ENCODE results near the gene SF1. TPM values are rescaled to one million over a fixed set of nuclear protein-coding genes. Genes with fewer than 3 reads are reported as not detected.
A peak's percentile ranks its signal among the peaks of the same experiment; 100 is the strongest.

SF1 gene
- total RNA-seq, 4 donors from 2014 or later: 199 to 285 (median 234) TPM

DNA sequence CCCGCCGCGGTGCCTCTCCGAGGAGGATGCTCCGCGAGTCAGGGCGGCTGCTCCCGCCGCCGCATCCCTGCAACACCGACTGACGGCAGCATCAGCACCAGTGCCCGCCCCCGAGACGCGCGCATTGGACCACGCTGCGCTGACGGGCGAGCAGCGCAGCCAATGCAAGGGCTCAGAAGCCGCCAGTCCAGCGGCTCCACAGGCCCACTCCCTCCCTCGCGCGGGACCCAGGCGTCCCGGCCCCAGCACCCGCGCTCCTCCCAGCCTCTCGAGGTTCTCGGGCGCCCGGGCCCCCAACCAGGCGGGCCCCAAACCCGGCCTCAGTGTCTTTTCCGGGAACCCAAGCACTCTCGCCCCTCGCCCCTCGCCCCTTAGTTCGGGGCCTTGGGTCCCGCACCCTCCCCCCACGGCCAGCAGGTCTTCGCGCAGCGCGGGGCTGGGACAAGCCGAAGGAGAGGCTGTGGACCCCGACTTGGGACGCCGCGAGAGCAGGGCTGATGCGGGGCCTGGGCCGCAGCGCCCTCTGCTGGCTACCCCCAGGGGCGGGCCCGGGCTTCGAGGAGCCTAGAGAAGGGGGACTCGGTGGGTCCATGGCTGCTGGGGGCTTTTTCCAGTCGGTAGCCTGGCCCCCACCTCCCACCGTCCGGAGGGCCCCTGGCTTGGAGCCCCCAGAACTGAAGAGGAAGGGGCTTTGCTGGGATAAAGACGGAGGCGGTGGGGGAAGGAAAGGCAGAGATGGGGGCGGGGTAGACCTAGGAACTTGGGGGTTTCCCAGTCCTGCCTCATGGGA, 55.0 kb downstream of the SF1 start, which contains the start of gene NRXN2:
Gene NRXN2 (minus strand): TSS at position 81 of the 790 bp plus-strand sequence. CDS start 9,498 bp downstream, outside the sequence.
- Histone ChIP-seq H3K36me3 (peaks cover 0 to 17% (median 11%) of the 10 kb centered on the region in 4 donors), H3K4me3 (peak within 1 kb of the TSS; percentile 63 to 82 (median 79)), H3K27ac (replicated peaks in 1 of 4) (peak within 1 kb of the TSS; percentile 69 to 79 (median 76)), H3K9me3 (no peaks in the 10 kb centered on the region), H3K4me1 (peaks cover 6 to 11% (median 9%) of the 10 kb centered on the region in 4 donors), H3K27me3 (peaks cover 0 to 46% (median 9%) of the 10 kb centered on the region in 4 donors)
- intact Hi-C loops (cut with DNase I): loop anchor here (1.0 kb wide), 1 partner anchor 35 kb away; no protein-coding TSS in a partner anchor
- DNase-seq (ENCODE audit: extremely low spot score): no peak
- peak in 1 of 2 donors; percentile 25 for TF ChIP-seq POLR2AphosphoS5 (IDR thresholded peaks at IDR 0.05)
- no peak for TF ChIP-seq POLR2A (IDR thresholded peaks at IDR 0.05; ENCODE audit: low read depth)
- TF ChIP-seq, protein P1, sequence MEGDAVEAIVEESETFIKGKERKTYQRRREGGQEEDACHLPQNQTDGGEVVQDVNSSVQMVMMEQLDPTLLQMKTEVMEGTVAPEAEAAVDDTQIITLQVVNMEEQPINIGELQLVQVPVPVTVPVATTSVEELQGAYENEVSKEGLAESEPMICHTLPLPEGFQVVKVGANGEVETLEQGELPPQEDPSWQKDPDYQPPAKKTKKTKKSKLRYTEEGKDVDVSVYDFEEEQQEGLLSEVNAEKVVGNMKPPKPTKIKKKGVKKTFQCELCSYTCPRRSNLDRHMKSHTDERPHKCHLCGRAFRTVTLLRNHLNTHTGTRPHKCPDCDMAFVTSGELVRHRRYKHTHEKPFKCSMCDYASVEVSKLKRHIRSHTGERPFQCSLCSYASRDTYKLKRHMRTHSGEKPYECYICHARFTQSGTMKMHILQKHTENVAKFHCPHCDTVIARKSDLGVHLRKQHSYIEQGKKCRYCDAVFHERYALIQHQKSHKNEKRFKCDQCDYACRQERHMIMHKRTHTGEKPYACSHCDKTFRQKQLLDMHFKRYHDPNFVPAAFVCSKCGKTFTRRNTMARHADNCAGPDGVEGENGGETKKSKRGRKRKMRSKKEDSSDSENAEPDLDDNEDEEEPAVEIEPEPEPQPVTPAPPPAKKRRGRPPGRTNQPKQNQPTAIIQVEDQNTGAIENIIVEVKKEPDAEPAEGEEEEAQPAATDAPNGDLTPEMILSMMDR (IDR thresholded peaks at IDR 0.05): peak in 2 of 3 experiments; percentile 91
- WGBS: 5% methylated on average over 23 of the region's 66 CpGs

DNA sequence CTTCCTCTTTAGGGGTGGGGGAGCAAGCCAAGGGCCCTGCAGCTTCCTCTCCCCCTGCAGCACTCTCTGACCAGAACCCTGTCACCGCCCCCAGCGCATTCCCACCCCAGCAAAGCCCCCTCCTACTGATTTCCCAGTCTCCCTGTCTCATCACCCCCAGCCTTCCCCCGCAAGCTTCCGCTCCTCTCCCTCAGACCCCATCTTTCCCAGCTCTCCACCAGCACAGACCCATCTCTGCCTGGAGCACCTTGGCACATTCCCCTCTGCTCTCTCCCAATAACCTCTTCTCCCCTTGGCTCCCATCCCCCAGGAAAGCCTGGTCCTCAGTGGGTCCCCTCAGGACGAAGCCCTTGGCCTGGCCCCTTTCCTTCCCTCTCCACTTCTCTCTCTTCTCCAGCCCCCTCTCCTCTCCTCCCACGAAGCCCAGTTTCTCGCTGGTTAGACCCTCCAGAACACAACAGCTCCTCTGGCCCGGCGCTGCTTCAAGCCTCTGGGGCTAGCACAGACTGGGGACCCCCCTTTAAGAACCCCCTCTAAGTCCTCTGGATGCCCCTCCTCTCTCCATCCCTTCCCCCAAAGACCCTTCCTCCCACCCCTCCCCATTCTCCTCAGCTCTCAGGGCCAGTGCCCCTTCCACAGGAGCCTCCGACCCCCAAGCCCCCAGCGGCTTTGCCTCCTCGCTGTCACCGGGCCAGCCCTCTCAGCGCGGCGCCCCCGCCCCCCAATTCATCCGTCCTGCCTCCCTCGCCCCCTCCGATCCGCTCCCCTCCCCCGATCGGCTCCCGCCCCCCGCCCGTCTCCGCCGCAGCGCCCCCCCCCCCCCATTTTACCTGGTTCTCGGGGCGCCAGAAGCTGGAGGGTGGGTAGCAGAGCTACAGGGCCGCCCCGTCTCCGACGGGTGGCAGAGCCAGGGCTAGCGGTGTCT, 55.9 kb downstream of the SF1 start:
- H3K27ac ChIP-seq (replicated peaks in 1 of 4): no peak overlapping the region
- H3K4me1 ChIP-seq: peaks cover 6 to 11% (median 9%) of the 10 kb centered on the region in 4 donors
- DNase-seq (ENCODE audit: extremely low spot score): no peak
- no peaks in the 10 kb centered on the region for H3K9me3 ChIP-seq
- H3K27me3 ChIP-seq: peaks cover 0 to 55% (median 11%) of the 10 kb centered on the region in 4 donors
- intact Hi-C loops (cut with DNase I): loop anchor here (1.0 kb wide), 1 partner anchor 34 kb away; no protein-coding TSS in a partner anchor
- H3K4me3 ChIP-seq: peak overlapping the region in 2 of 4 donors; percentile 63 to 82
- TF ChIP-seq POLR2A (IDR thresholded peaks at IDR 0.05; ENCODE audit: low read depth) (no peak), EP300 (IDR thresholded peaks at IDR 0.05) (no peak)
- 19% methylated on average over 13 of the region's 36 CpGs for WGBS
- peaks cover 0 to 8% (median 3%) of the 10 kb centered on the region in 4 donors for H3K36me3 ChIP-seq

DNA sequence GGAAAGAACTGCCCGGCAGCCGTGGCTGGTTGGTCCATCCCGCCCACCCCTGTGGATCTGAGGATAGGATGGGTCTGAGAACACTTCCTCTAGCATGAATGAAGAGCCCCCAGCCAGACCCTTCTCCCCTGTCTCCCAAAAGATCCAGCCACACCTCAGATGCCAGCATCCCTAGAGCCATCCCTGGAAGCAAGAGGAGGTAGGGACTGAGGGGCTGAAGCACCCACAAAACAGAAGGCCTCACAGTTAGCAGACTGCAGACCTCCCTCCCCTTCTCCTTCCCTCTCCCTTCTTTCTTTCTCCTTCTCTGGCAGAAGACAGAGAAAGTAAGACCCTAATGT, 57.0 kb downstream of the SF1 start:
- 67% methylated on average over 3 of the region's 3 CpGs for WGBS
- H3K36me3 ChIP-seq: no peaks in the 10 kb centered on the region
- TF ChIP-seq, protein P1 (IDR thresholded peaks at IDR 0.05): no peak
- TF ChIP-seq EP300 (IDR thresholded peaks at IDR 0.05) (no peak), POLR2A (IDR thresholded peaks at IDR 0.05; ENCODE audit: low read depth) (no peak), POLR2AphosphoS5 (IDR thresholded peaks at IDR 0.05) (no peak)
- H3K27ac ChIP-seq (replicated peaks in 1 of 4): no peak overlapping the region
- DNase-seq (ENCODE audit: extremely low spot score): no peak
- H3K27me3 ChIP-seq: peaks cover 0 to 66% (median 15%) of the 10 kb centered on the region in 4 donors
- no peak overlapping the region for H3K4me3 ChIP-seq
- intact Hi-C loops (cut with DNase I): no loop called here
- peaks cover 6 to 11% (median 9%) of the 10 kb centered on the region in 4 donors for H3K4me1 ChIP-seq
- no peaks in the 10 kb centered on the region for H3K9me3 ChIP-seq

DNA sequence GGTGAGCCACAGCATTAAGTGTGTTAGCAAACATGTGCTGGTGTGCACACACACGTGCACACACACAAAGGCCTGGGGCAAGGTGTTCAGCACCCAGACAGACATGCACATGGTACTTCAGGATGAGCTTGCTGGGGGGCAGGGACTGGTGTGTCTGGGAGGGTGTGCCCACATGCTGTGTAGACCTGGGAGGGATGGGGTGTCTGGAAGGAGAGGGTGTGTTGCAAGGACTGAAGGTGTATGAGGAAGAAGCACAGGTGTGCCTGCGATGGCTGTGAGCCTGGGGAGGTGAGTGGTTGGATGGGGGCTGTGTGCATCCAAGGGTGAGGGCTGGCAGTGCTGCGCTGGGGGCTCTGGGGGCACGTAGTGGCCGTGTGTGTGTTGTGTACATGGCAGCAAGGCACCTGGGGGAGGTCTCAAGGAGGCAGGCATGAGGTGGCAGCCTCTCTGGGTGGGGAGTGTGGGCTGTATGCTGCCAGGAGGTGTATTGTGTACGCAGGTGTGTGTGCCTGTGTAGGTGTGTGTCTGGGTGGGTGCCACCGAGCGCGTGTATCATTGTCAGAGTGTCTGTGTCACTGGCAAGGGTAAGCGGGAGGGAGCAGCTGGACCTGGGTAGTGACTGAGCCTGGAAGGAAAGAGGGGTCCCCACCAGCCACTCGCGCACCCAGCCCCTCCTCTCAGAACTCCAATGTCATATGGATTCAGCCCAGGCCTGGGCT, 57.5 kb downstream of the SF1 start:
- 86% methylated on average over 10 of the region's 12 CpGs for WGBS
- DNase-seq (ENCODE audit: extremely low spot score): no peak
- Histone ChIP-seq H3K4me3 (no peak overlapping the region), H3K36me3 (no peaks in the 10 kb centered on the region), H3K27ac (replicated peaks in 1 of 4) (no peak overlapping the region), H3K4me1 (peaks cover 6 to 11% (median 9%) of the 10 kb centered on the region in 4 donors), H3K27me3 (peaks cover 0 to 72% (median 21%) of the 10 kb centered on the region in 4 donors), H3K9me3 (no peaks in the 10 kb centered on the region)
- intact Hi-C loops (cut with DNase I): no loop called here
- TF ChIP-seq POLR2A (IDR thresholded peaks at IDR 0.05; ENCODE audit: low read depth): no peak
- no peak for TF ChIP-seq EP300 (IDR thresholded peaks at IDR 0.05)
- TF ChIP-seq POLR2AphosphoS5 (IDR thresholded peaks at IDR 0.05): no peak

DNA sequence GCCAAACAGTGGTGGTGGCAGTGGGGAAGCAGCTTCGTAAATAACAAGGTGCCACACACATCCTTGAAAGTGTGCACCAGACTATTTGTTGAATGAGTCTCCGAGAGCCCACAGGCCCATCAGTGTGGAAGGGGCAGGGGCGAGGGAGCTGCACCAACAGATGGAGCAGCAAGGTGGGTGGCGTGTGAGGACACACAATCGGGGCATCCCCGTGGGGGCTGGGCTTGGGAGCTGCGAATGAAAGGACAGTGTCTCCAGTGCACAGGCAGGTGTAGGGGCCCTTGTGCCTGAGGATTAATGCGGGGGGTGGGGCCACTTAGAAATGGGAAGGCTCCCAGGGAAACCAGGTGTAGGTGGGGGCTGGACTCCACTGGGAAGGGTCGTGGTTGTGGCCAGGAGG, 58.2 kb downstream of the SF1 start:
- Histone ChIP-seq H3K4me3 (no peak overlapping the region), H3K27ac (replicated peaks in 1 of 4) (no peak overlapping the region), H3K27me3 (peaks cover 0 to 78% (median 27%) of the 10 kb centered on the region in 4 donors), H3K36me3 (no peaks in the 10 kb centered on the region), H3K9me3 (no peaks in the 10 kb centered on the region), H3K4me1 (peaks cover 6 to 11% (median 9%) of the 10 kb centered on the region in 4 donors)
- TF ChIP-seq EP300 (IDR thresholded peaks at IDR 0.05) (no peak), POLR2AphosphoS5 (IDR thresholded peaks at IDR 0.05) (no peak), POLR2A (IDR thresholded peaks at IDR 0.05; ENCODE audit: low read depth) (no peak)
- TF ChIP-seq, protein P1 (IDR thresholded peaks at IDR 0.05): no peak
- intact Hi-C loops (cut with DNase I): no loop called here
- WGBS: 78% methylated on average over 8 of the region's 9 CpGs
- no peak for DNase-seq (ENCODE audit: extremely low spot score)

All from esophagus muscularis mucosa (tissue), 4 donors.